ENCODE data around the gene CLCN1.

The CLCN1 gene

GRCh38 chr7:143384148-143384547 lies 68.2 kb downstream of the CLCN1 start:
- Histone ChIP-seq H3K4me2 (no peak overlapping the region), H3K27me3 (ENCODE audit: insufficient read depth, low read depth) (no peaks in the 10 kb centered on the region), H3K36me3 (ENCODE audit: insufficient read depth) (no peaks in the 10 kb centered on the region), H3K4me1 (ENCODE audit: low read depth, poor library complexity, severe bottlenecking) (peaks cover 9% of the 10 kb centered on the region), H3K79me2 (ENCODE audit: insufficient read depth, low read depth) (no peaks in the 10 kb centered on the region; the same call in 1 of the 2 replicates), H3K27ac (no peak overlapping the region), H3K9ac (no peak overlapping the region), H2AFZ (ENCODE audit: low read depth) (no peak overlapping the region), H4K20me1 (ENCODE audit: insufficient read depth) (no peaks in the 10 kb centered on the region), H3K4me3 (IDR thresholded peaks at IDR 0.05; ENCODE audit: insufficient read depth, low read depth, low read length) (no peak overlapping the region)
- no peak for TF ChIP-seq CTCF (conservative IDR thresholded peaks at IDR 0.05; ENCODE audit: low read depth, low read length)

GRCh38 chr7:143384661-143385631 lies 69.0 kb downstream of the CLCN1 start:
- TF ChIP-seq CTCF (conservative IDR thresholded peaks at IDR 0.05; ENCODE audit: low read depth, low read length) = no peak
- Histone ChIP-seq H3K4me2 (no peak overlapping the region), H3K4me1 (ENCODE audit: low read depth, poor library complexity, severe bottlenecking) (peaks cover under 1% of the 10 kb centered on the region), H3K27ac (no peak overlapping the region), H3K27me3 (ENCODE audit: insufficient read depth, low read depth) (no peaks in the 10 kb centered on the region), H2AFZ (ENCODE audit: low read depth) (no peak overlapping the region), H3K36me3 (ENCODE audit: insufficient read depth) (no peaks in the 10 kb centered on the region; the same call in 1 of the 2 replicates), H4K20me1 (ENCODE audit: insufficient read depth) (no peaks in the 10 kb centered on the region), H3K4me3 (IDR thresholded peaks at IDR 0.05; ENCODE audit: insufficient read depth, low read depth, low read length) (no peak overlapping the region), H3K79me2 (ENCODE audit: insufficient read depth, low read depth) (no peaks in the 10 kb centered on the region; the same call in 1 of the 2 replicates), H3K9ac (no peak overlapping the region)

GRCh38 chr7:143385891-143386781 lies 70.2 kb downstream of the CLCN1 start:
- H3K27me3 ChIP-seq (ENCODE audit: insufficient read depth, low read depth) = no peaks in the 10 kb centered on the region
- no peak for TF ChIP-seq CTCF (conservative IDR thresholded peaks at IDR 0.05; ENCODE audit: low read depth, low read length)
- H3K4me1 ChIP-seq (ENCODE audit: low read depth, poor library complexity, severe bottlenecking) = no peaks in the 10 kb centered on the region
- H3K79me2 ChIP-seq (ENCODE audit: insufficient read depth, low read depth) = no peaks in the 10 kb centered on the region; the same call in 1 of the 2 replicates
- no peak overlapping the region for H3K9ac ChIP-seq
- no peak overlapping the region for H3K4me3 ChIP-seq (IDR thresholded peaks at IDR 0.05; ENCODE audit: insufficient read depth, low read depth, low read length)
- no peak overlapping the region for H3K4me2 ChIP-seq
- H4K20me1 ChIP-seq (ENCODE audit: insufficient read depth) = no peaks in the 10 kb centered on the region
- no peak overlapping the region for H2AFZ ChIP-seq (ENCODE audit: low read depth)
- H3K36me3 ChIP-seq (ENCODE audit: insufficient read depth) = no peaks in the 10 kb centered on the region; the same call in 1 of the 2 replicates
- H3K27ac ChIP-seq = no peak overlapping the region

GRCh38 chr7:143387156-143387975 lies 71.5 kb downstream of the CLCN1 start:
- Histone ChIP-seq H2AFZ (ENCODE audit: low read depth) (no peak overlapping the region), H3K36me3 (ENCODE audit: insufficient read depth) (no peaks in the 10 kb centered on the region; the same call in 1 of the 2 replicates), H3K27ac (no peak overlapping the region), H4K20me1 (ENCODE audit: insufficient read depth) (no peaks in the 10 kb centered on the region), H3K9ac (no peak overlapping the region), H3K79me2 (ENCODE audit: insufficient read depth, low read depth) (no peaks in the 10 kb centered on the region; the same call in 1 of the 2 replicates), H3K4me2 (no peak overlapping the region), H3K4me1 (ENCODE audit: low read depth, poor library complexity, severe bottlenecking) (no peaks in the 10 kb centered on the region), H3K4me3 (IDR thresholded peaks at IDR 0.05; ENCODE audit: insufficient read depth, low read depth, low read length) (no peak overlapping the region), H3K27me3 (ENCODE audit: insufficient read depth, low read depth) (no peaks in the 10 kb centered on the region)
- TF ChIP-seq CTCF (conservative IDR thresholded peaks at IDR 0.05; ENCODE audit: low read depth, low read length) = no peak
